Peyer's patch (tissue), 4 donors: ENCODE data around the gene PTCRA.

Experiments
- CTCF ChIP-seq, 6 experiments: fragments of 450-650 bp in 4 of 6; fragments of 200-600 bp in 2 of 6; sonication (generic) in 1 of 6; IDR thresholded peaks; one replicate each; pipeline ENCODE4 v1.5.1; 2017 to 2019; ENCODE audit warnings: antibody characterized with exemption in 6 of 6, mild to moderate bottlenecking in 3 of 6, moderate library complexity in 1 of 6
- POLR2A ChIP-seq, 2 donors: fragments of 450-650 bp; IDR thresholded peaks; one replicate each; pipeline ENCODE4 v1.5.1; 2017; ENCODE audit warnings: antibody characterized with exemption in 2 of 2, mild to moderate bottlenecking in 2 of 2, moderate library complexity in 2 of 2

- TF ChIP-seq CTCF (IDR thresholded peaks at IDR 0.05) (no peak), POLR2A (IDR thresholded peaks at IDR 0.05) (no peak)
These were observed 26.0 kb upstream of the PTCRA start for GRCh38 chr6:42889815-42890214.
